H9 (cell line): Measurements from ENCODE around the gene RBMS3. TPM values are rescaled to one million over a fixed set of nuclear protein-coding genes. Genes with fewer than 3 reads are reported as not detected.
"Not testable (repeated sequence)": the region's sequence is repeated elsewhere in the genome, so short reads cannot be mapped to it uniquely, and the experiment has no call there.

Experiments used
- DNase-seq: peaks from one replicate; pipeline ENCODE4 v3.0.0-alpha.2; 2017
- H2AFZ ChIP-seq: one replicate; pipeline ENCODE4 v1.6.1; 2013; ENCODE audit warnings: mild to moderate bottlenecking, low read length, control low read depth, moderate library complexity
- H2AK5ac ChIP-seq: 2 replicates; pipeline ENCODE4 v1.6.1; 2013; ENCODE audit warnings: low read length, control low read depth, mixed read lengths; ENCODE audit not compliant: insufficient read length
- H2BK120ac ChIP-seq: one replicate; pipeline ENCODE4 v1.6.1; 2013; ENCODE audit warnings: low read depth, mild to moderate bottlenecking, low read length, control low read depth, inconsistent platforms; ENCODE audit not compliant: poor library complexity, severe bottlenecking
- H2BK12ac ChIP-seq: 2 replicates; pipeline ENCODE4 v1.6.1; 2013; ENCODE audit warnings: low read length, control low read depth, mixed read lengths, low read depth; ENCODE audit not compliant: insufficient read length
- H2BK15ac ChIP-seq: 2 replicates; pipeline ENCODE4 v1.6.1; 2013; ENCODE audit warnings: low read depth, low read length, control low read depth
- H2BK20ac ChIP-seq: one replicate; pipeline ENCODE4 v1.6.1; 2013; ENCODE audit warnings: low read depth, mild to moderate bottlenecking, low read length, control low read depth, inconsistent platforms; ENCODE audit not compliant: poor library complexity, severe bottlenecking
- H2BK5ac ChIP-seq: 2 replicates; pipeline ENCODE4 v1.6.1; 2013; ENCODE audit warnings: low read length, control low read depth, mixed read lengths; ENCODE audit not compliant: insufficient read length
- H3K14ac ChIP-seq: 2 replicates; pipeline ENCODE4 v1.6.1; 2013; ENCODE audit warnings: low read length, control low read depth; ENCODE audit not compliant: insufficient read depth
- H3K18ac ChIP-seq: 2 replicates; pipeline ENCODE4 v1.6.1; 2013; ENCODE audit warnings: low read depth, mild to moderate bottlenecking, mixed read lengths, low read length, control low read depth; ENCODE audit not compliant: insufficient read length
- H3K23ac ChIP-seq: 2 replicates; pipeline ENCODE4 v1.6.1; 2013; ENCODE audit warnings: low read length, control low read depth, mixed read lengths, low read depth; ENCODE audit not compliant: insufficient read length
- H3K23me2 ChIP-seq: 2 replicates; pipeline ENCODE4 v1.6.1; 2013; ENCODE audit warnings: low read depth, mild to moderate bottlenecking, mixed read lengths, low read length, control low read depth; ENCODE audit not compliant: insufficient read length, poor library complexity, severe bottlenecking
- H3K27ac ChIP-seq: 2 replicates; pipeline ENCODE4 v1.5.1; 2013; ENCODE audit warnings: low read length, control low read depth, mixed read lengths, low read depth; ENCODE audit not compliant: insufficient read length
- H3K27me3 ChIP-seq: 2 replicates; pipeline ENCODE4 v1.6.1; 2013; ENCODE audit warnings: low read length, control low read depth, inconsistent platforms; ENCODE audit not compliant: insufficient read depth
- H3K4ac ChIP-seq: 2 replicates; pipeline ENCODE4 v1.6.1; 2013; ENCODE audit warnings: low read depth, mild to moderate bottlenecking, control low read depth, inconsistent platforms, low read length, moderate library complexity
- H3K4me1 ChIP-seq: 2 replicates; pipeline ENCODE4 v1.6.1; 2013; ENCODE audit warnings: low read length, control low read depth, inconsistent platforms; ENCODE audit not compliant: insufficient read depth
- H3K4me2 ChIP-seq: 2 replicates; pipeline ENCODE4 v1.6.1; 2013; ENCODE audit warnings: low read length, control low read depth, mixed read lengths; ENCODE audit not compliant: insufficient read length, insufficient read depth
- H3K56ac ChIP-seq: 2 replicates; pipeline ENCODE4 v1.6.1; 2013; ENCODE audit warnings: low read depth, mild to moderate bottlenecking, mixed read lengths, low read length, control low read depth; ENCODE audit not compliant: insufficient read length
- H3K79me1 ChIP-seq: 2 replicates; pipeline ENCODE4 v1.6.1; 2013; ENCODE audit warnings: low read depth, mild to moderate bottlenecking, moderate library complexity, low read length, control low read depth, inconsistent platforms; ENCODE audit not compliant: insufficient read depth, poor library complexity, severe bottlenecking
- H3K79me2 ChIP-seq: 2 replicates; pipeline ENCODE4 v1.6.1; 2013; ENCODE audit warnings: low read length, control low read depth, inconsistent platforms; ENCODE audit not compliant: insufficient read depth
- H3K9ac ChIP-seq: 2 replicates; pipeline ENCODE4 v1.6.1; 2013; ENCODE audit warnings: low read length, control low read depth, mixed read lengths; ENCODE audit not compliant: insufficient read length; ENCODE audit errors: extremely low read depth
- H3K9me3 ChIP-seq: one replicate; pipeline ENCODE4 v1.6.1; 2013; ENCODE audit warnings: low read depth, low read length, inconsistent platforms; ENCODE audit not compliant: control insufficient read depth
- H3T11ph ChIP-seq: one replicate; pipeline ENCODE4 v1.6.1; 2013; ENCODE audit warnings: mild to moderate bottlenecking, low read length, control low read depth, inconsistent platforms
- H4K20me1 ChIP-seq: one replicate; pipeline ENCODE4 v1.6.1; 2013; ENCODE audit not compliant: control insufficient read depth, insufficient read length, insufficient read depth
- H4K5ac ChIP-seq: 2 replicates; pipeline ENCODE4 v1.6.1; 2013; ENCODE audit warnings: low read depth, mild to moderate bottlenecking, mixed read lengths, low read length, control low read depth; ENCODE audit not compliant: insufficient read length
- H4K8ac ChIP-seq: replicated peaks from 2 replicates; pipeline ENCODE4 v1.6.1; 2013; ENCODE audit warnings: low read length, control low read depth, mixed read lengths, low read depth; ENCODE audit not compliant: insufficient read length
- H4K91ac ChIP-seq: 2 replicates; pipeline ENCODE4 v1.6.1; 2013; ENCODE audit warnings: low read depth, mild to moderate bottlenecking, moderate library complexity, mixed read lengths, low read length, control low read depth; ENCODE audit not compliant: insufficient read length
- H3K27ac Mint-ChIP-seq, 3 experiments: 2 replicates in 2 of 3; 3 replicates in 1 of 3; pipeline ENCODE4 v1.8.0; 2020 to 2021; ENCODE audit warnings: mixed read lengths in 3 of 3, mild to moderate bottlenecking in 1 of 3, moderate library complexity in 1 of 3
- H3K27me3 Mint-ChIP-seq: 2 replicates; pipeline ENCODE4 v1.8.0; 2021; ENCODE audit warnings: low read depth, mild to moderate bottlenecking, moderate library complexity, mixed read lengths
- H3K36me3 Mint-ChIP-seq, 3 experiments: 2 replicates in 2 of 3; 3 replicates in 1 of 3; pipeline ENCODE4 v1.8.0; 2020 to 2021; ENCODE audit warnings: low read depth in 3 of 3, mixed read lengths in 3 of 3; ENCODE audit not compliant: insufficient read depth in 1 of 3
- H3K4me1 Mint-ChIP-seq, 2 experiments: 2 replicates each; pipeline ENCODE4 v1.8.0; 2020; ENCODE audit warnings: mixed read lengths in 2 of 2
- H3K4me3 Mint-ChIP-seq, 2 experiments: 2 replicates in 1 of 2; 3 replicates in 1 of 2; pipeline ENCODE4 v1.8.0; 2020 to 2021; ENCODE audit warnings: mild to moderate bottlenecking in 2 of 2, mixed read lengths in 2 of 2, moderate library complexity in 1 of 2
- H3K9me3 Mint-ChIP-seq, 2 experiments: 2 replicates in 1 of 2; 3 replicates in 1 of 2; pipeline ENCODE4 v1.8.0; 2020; ENCODE audit warnings: mild to moderate bottlenecking in 2 of 2, mixed read lengths in 2 of 2, moderate library complexity in 1 of 2
- CTCF ChIP-seq: fragments of 200-600 bp; sonication (generic); conservative IDR thresholded peaks from 3 replicates; pipeline ENCODE4 v1.8.0; 2021; ENCODE audit warnings: antibody characterized with exemption, mild to moderate bottlenecking
- WGBS: extraction: QIAGEN DNeasy Blood & Tissue Kit; methylation state at CpG from one replicate; pipeline ENCODE4 v1.1.7; 2013; ENCODE audit warnings: missing lambda C conversion rate, low lambda C conversion rate, mixed read lengths; ENCODE audit not compliant: insufficient read length; ENCODE audit errors: extremely low coverage; 5-methylcytosine and 5-hydroxymethylcytosine counted together
- total RNA-seq: library from RNA; stranded (reverse); gene quantifications from 2 replicates; pipeline ENCODE4 v1.2.1, GENCODE V29; 2021

Gene RBMS3
- total RNA-seq, 1 experiment from 2014 or later = 8.1 TPM

- no peak for TF ChIP-seq CTCF
- H3K23me2 ChIP-seq = no peaks in the 10 kb centered on the region
- Mint-ChIP-seq H3K4me3 (no peak overlapping the region), H3K36me3 (no peaks in the 10 kb centered on the region), H3K27ac (peak overlapping the region in 1 of 3 experiments; percentile 50; a peak in 1 of 7 replicates), H3K9me3 (no peaks in the 10 kb centered on the region), H3K4me1 (peaks cover 1 to 2% of the 10 kb centered on the region in 2 experiments; a peak in 2 of 4 replicates), H3K27me3 (no peaks in the 10 kb centered on the region)
- no CpG with 5 or more reads among the region's 2 CpGs for WGBS
- H3K79me1 ChIP-seq = no peaks in the 10 kb centered on the region
- no peak overlapping the region for H2BK120ac ChIP-seq
- no peak overlapping the region for H3K27ac ChIP-seq
- no peak overlapping the region for H3T11ph ChIP-seq
- no peaks in the 10 kb centered on the region for H3K9me3 ChIP-seq
- H3K4ac ChIP-seq = no peak overlapping the region
- no peak overlapping the region for H2AFZ ChIP-seq
- H3K56ac ChIP-seq = no peak overlapping the region
- no peaks in the 10 kb centered on the region for H3K4me1 ChIP-seq
- H4K91ac ChIP-seq = no peak overlapping the region
- H4K5ac ChIP-seq = no peak overlapping the region
- no peak overlapping the region for H2BK12ac ChIP-seq
- H3K14ac ChIP-seq = no peak overlapping the region
- H4K8ac ChIP-seq = no peak overlapping the region
- no peaks in the 10 kb centered on the region for H4K20me1 ChIP-seq
- DNase-seq = no peak
- no peak overlapping the region for H2AK5ac ChIP-seq
- H3K18ac ChIP-seq = no peak overlapping the region
- H2BK20ac ChIP-seq = no peak overlapping the region
- H3K4me2 ChIP-seq = no peak overlapping the region
- H2BK5ac ChIP-seq = no peak overlapping the region
- H3K27me3 ChIP-seq = no peaks in the 10 kb centered on the region
- H3K9ac ChIP-seq = no peak overlapping the region
- no peaks in the 10 kb centered on the region for H3K79me2 ChIP-seq
- no peak overlapping the region for H3K23ac ChIP-seq
- no peak overlapping the region for H2BK15ac ChIP-seq
Observed at GRCh38 chr3:29521751-29522150, 240.9 kb downstream of the RBMS3 start.

GRCh38 chr3:29524433-29524832, 243.6 kb downstream of the RBMS3 start:
- H3K79me2 ChIP-seq, H3K4me3 Mint-ChIP-seq, H2AFZ ChIP-seq, H4K8ac ChIP-seq, H3K23ac ChIP-seq, H3K4me1 ChIP-seq, H3K4me1 Mint-ChIP-seq, H2BK120ac ChIP-seq, H2BK12ac ChIP-seq, H4K5ac ChIP-seq, H3K14ac ChIP-seq, H2BK5ac ChIP-seq, H3K56ac ChIP-seq, H3K9ac ChIP-seq, H4K20me1 ChIP-seq, H2BK15ac ChIP-seq, H2AK5ac ChIP-seq, H2BK20ac ChIP-seq, H3K79me1 ChIP-seq, H3K36me3 Mint-ChIP-seq, H3K4ac ChIP-seq, H3K9me3 Mint-ChIP-seq, H3T11ph ChIP-seq, H3K27me3 Mint-ChIP-seq, H3K9me3 ChIP-seq, H3K27ac Mint-ChIP-seq, H3K27me3 ChIP-seq, H3K23me2 ChIP-seq, H3K27ac ChIP-seq, H4K91ac ChIP-seq, DNase-seq, H3K18ac ChIP-seq, H3K4me2 ChIP-seq: not testable (repeated sequence)
- WGBS = no CpG with 5 or more reads among the region's 10 CpGs
